SU-DHL-6 (cell line): Measurements from ENCODE around the gene MPEG1.

ENCODE experiments used
- EZH2phosphoT487 ChIP-seq: fragments of 200-600 bp; sonication (generic), shearing (Covaris generic); conservative IDR thresholded peaks from 2 replicates; pipeline ENCODE4 v1.6.1; 2018; ENCODE audit warnings: mild to moderate bottlenecking, antibody characterized with exemption, low read length, moderate library complexity, mixed read lengths
- TF ChIP-seq, protein P1 (sequence below): fragments of 200-600 bp; sonication (generic); IDR thresholded peaks from one replicate; pipeline ENCODE4 v1.5.1; 2017; ENCODE audit warnings: antibody characterized with exemption, mild to moderate bottlenecking, low read length, moderate library complexity; ENCODE audit not compliant: insufficient read depth, poor library complexity, severe bottlenecking

DNA sequence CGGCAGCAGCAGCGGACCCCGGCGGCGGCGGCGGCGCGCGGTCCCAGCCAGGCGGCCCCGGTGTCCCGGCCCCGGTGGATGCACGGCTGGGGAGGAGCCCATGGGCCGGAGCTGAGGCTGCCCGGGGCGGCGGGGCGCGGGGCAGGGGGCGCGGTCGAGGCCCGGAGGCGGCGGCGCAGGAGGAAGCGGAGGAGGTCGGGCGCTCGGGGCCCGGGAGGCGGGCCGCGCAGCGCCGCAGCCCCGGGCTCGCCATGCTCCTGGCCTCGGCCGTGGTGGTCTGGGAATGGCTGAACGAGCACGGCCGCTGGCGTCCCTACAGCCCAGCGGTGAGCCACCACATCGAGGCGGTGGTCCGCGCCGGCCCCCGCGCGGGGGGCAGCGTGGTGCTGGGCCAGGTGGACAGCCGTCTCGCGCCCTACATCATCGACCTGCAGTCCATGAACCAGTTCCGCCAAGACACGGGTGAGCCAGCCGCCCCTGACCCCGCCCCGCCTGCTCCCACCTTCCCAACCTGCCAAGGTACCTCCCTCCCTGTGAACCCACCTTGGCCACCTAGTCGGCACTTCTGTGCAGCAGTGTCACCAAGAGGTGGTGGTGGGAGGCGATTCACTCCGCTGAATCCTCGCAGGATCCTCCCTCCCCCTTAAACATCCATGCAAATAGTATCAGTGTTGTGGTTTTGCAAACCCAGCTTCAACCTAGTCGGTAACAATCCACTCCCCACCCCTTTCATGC, 40.2 kb downstream of the MPEG1 start:
- TF ChIP-seq, protein P1, sequence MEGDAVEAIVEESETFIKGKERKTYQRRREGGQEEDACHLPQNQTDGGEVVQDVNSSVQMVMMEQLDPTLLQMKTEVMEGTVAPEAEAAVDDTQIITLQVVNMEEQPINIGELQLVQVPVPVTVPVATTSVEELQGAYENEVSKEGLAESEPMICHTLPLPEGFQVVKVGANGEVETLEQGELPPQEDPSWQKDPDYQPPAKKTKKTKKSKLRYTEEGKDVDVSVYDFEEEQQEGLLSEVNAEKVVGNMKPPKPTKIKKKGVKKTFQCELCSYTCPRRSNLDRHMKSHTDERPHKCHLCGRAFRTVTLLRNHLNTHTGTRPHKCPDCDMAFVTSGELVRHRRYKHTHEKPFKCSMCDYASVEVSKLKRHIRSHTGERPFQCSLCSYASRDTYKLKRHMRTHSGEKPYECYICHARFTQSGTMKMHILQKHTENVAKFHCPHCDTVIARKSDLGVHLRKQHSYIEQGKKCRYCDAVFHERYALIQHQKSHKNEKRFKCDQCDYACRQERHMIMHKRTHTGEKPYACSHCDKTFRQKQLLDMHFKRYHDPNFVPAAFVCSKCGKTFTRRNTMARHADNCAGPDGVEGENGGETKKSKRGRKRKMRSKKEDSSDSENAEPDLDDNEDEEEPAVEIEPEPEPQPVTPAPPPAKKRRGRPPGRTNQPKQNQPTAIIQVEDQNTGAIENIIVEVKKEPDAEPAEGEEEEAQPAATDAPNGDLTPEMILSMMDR: no peak
- TF ChIP-seq EZH2phosphoT487: no peak
